ENCODE results near the gene C14orf132. TPM values are rescaled to one million over a fixed set of nuclear protein-coding genes. Genes with fewer than 3 reads are reported as not detected.

The C14orf132 gene
- total and polyA plus RNA-seq, 9 of the 15 experiments (the other 6 are each of a cell fraction or from before 2014, with no cell fraction given), result not detected

DNA sequence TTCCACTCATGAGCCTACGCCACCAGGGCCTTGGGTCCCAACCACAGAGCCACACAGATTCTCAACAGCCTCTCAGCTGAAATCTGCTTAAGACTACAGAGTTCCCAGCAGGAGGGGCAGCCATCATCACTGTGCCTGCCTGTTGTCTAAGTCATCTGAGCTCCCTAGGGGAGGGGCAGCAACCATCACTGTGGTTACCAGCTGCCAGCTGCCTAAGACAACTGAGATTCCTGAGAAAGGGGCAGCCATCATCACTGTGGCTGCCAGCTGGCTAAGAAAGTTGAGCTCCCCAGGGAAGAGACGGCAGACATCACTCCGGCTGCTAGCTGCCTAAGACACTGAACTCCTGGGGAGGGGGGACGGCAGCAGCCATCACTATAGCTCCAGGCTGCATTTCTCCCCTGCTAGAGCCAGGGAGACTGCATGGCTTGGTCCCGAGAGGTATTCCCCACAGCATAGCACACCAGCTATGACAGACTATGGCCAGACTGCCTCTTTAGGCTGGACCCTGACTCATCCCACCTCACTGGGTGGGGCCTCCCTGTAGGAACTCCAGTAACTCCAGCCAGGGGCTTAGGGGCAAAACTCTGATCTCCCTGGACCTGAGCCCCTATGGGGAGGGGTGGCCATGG, 37.2 kb upstream of the C14orf132 start:
- H3K9me1 ChIP-seq (ENCODE audit: control insufficient read depth, insufficient read depth, low read length), result no peaks in the 10 kb centered on the region
- BruUV-seq (replicated peaks), result no TSS peak
- FAIRE-seq (no peak), DNase-seq (ENCODE audit: extremely low read depth in 1 of 4, low spot score in 3 of 4) (no peak), ATAC-seq (no peak)
- no peak overlapping the region for H3K4me2 ChIP-seq (ENCODE audit: insufficient read depth, low read length)
- H3K79me2 ChIP-seq (ENCODE audit: control insufficient read depth, insufficient read depth, low read length), result no peaks in the 10 kb centered on the region
- ChIA-PET POLR2A (interaction anchor here (1.0 kb wide), 1 partner anchor 575 kb away, joined by 3 read pairs; no protein-coding TSS in a partner anchor), CTCF (ENCODE audit: low intra/inter-chr PET ratio) (no interaction called here)
- H3K4me1 ChIP-seq (replicated peaks in 1 of 2; ENCODE audit: control insufficient read depth in 2 of 2, insufficient read depth in 2 of 2, low read length in 2 of 2), result no peaks in the 10 kb centered on the region
- H3K27me3 ChIP-seq (ENCODE audit: control insufficient read depth in 2 of 2, insufficient read depth in 2 of 2, low read length in 2 of 2), result no peaks in the 10 kb centered on the region
- no peak overlapping the region for H3K27ac ChIP-seq (ENCODE audit: extremely low read depth, low read depth, low read length)
- in situ Hi-C loops (cut with MboI), result no loop called here
- intact Hi-C loops (cut with micrococcal nuclease), result loop anchor here (10.0 kb wide), 1 partner anchor 273 kb away; no protein-coding TSS in a partner anchor
- no peak overlapping the region for H3K9ac ChIP-seq (ENCODE audit: insufficient read depth in 1 of 2, low read depth in 2 of 2, low read length in 2 of 2)
- H3K4me3 ChIP-seq, result no peak overlapping the region
- H4K20me1 ChIP-seq (replicated peaks; ENCODE audit: control insufficient read depth, insufficient read depth, low read length), result no peaks in the 10 kb centered on the region
- no peak for TF ChIP-seq PCBP1 (IDR thresholded peaks at IDR 0.05; ENCODE audit: low read depth, low read length, poor library complexity, severe bottlenecking)
- no peak for TF ChIP-seq RB1 (IDR thresholded peaks at IDR 0.05; ENCODE audit: low read depth)
- no peaks in the 10 kb centered on the region for H3K9me3 ChIP-seq (replicated peaks; ENCODE audit: control insufficient read depth, insufficient read depth, low read depth, low read length)
- 0% methylated on average over 5 of the region's 5 CpGs for WGBS (ENCODE audit: insufficient coverage, low coverage, missing lambda C conversion rate)
- no peaks in the 10 kb centered on the region for H3K36me3 ChIP-seq (ENCODE audit: control insufficient read depth, insufficient read depth, low read length)
- H2AFZ ChIP-seq (ENCODE audit: low read depth, low read length), result no peak overlapping the region

DNA sequence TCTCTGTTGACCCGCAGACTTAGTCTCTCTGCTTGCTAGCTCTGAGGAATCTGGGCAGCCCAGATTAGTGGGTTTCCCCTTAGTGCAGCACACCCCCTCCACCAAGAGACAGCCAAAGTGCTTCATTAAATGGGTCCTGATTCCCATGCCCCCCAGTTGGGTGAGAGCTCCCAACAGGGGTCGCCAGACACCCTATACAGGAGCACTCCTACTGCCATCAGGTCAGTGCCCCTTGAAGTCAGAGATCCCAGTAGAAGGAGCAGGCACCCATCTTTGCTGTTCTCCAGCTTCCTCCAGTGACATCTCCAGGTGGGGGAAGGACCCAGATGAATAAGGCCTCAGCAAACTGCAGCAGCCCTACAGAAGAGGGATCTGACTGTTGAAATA, 36.7 kb upstream of the C14orf132 start:
- DNase-seq (ENCODE audit: extremely low read depth in 1 of 4, low spot score in 3 of 4) (no peak), FAIRE-seq (no peak), ATAC-seq (no peak)
- no peak overlapping the region for H3K27ac ChIP-seq (ENCODE audit: extremely low read depth, low read depth, low read length)
- in situ Hi-C loops (cut with MboI), result no loop called here
- CTCF ChIA-PET (ENCODE audit: low intra/inter-chr PET ratio), result no interaction called here
- H3K9me3 ChIP-seq (replicated peaks; ENCODE audit: control insufficient read depth, insufficient read depth, low read depth, low read length), result no peaks in the 10 kb centered on the region
- no peaks in the 10 kb centered on the region for H3K36me3 ChIP-seq (ENCODE audit: control insufficient read depth, insufficient read depth, low read length)
- no peaks in the 10 kb centered on the region for H3K9me1 ChIP-seq (ENCODE audit: control insufficient read depth, insufficient read depth, low read length)
- no peak overlapping the region for H3K9ac ChIP-seq (ENCODE audit: insufficient read depth in 1 of 2, low read depth in 2 of 2, low read length in 2 of 2)
- H3K4me2 ChIP-seq (ENCODE audit: insufficient read depth, low read length), result no peak overlapping the region
- no peak overlapping the region for H3K4me3 ChIP-seq
- no peaks in the 10 kb centered on the region for H3K27me3 ChIP-seq (ENCODE audit: control insufficient read depth in 2 of 2, insufficient read depth in 2 of 2, low read length in 2 of 2)
- BruUV-seq (replicated peaks), result no TSS peak
- no peaks in the 10 kb centered on the region for H3K79me2 ChIP-seq (ENCODE audit: control insufficient read depth, insufficient read depth, low read length)
- 0% methylated on average over 1 of the region's 2 CpGs for WGBS (ENCODE audit: insufficient coverage, low coverage, missing lambda C conversion rate)
- no peaks in the 10 kb centered on the region for H4K20me1 ChIP-seq (replicated peaks; ENCODE audit: control insufficient read depth, insufficient read depth, low read length)
- H3K4me1 ChIP-seq (replicated peaks in 1 of 2; ENCODE audit: control insufficient read depth in 2 of 2, insufficient read depth in 2 of 2, low read length in 2 of 2), result no peaks in the 10 kb centered on the region
- POLR2A ChIA-PET, result interaction anchor here (1.0 kb wide), 1 partner anchor 575 kb away, joined by 3 read pairs; no protein-coding TSS in a partner anchor
- TF ChIP-seq, protein P1, sequence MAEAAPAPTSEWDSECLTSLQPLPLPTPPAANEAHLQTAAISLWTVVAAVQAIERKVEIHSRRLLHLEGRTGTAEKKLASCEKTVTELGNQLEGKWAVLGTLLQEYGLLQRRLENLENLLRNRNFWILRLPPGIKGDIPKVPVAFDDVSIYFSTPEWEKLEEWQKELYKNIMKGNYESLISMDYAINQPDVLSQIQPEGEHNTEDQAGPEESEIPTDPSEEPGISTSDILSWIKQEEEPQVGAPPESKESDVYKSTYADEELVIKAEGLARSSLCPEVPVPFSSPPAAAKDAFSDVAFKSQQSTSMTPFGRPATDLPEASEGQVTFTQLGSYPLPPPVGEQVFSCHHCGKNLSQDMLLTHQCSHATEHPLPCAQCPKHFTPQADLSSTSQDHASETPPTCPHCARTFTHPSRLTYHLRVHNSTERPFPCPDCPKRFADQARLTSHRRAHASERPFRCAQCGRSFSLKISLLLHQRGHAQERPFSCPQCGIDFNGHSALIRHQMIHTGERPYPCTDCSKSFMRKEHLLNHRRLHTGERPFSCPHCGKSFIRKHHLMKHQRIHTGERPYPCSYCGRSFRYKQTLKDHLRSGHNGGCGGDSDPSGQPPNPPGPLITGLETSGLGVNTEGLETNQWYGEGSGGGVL (CRISPR knock-in tag; IDR thresholded peaks at IDR 0.05), result no peak
- no peak for TF ChIP-seq TRIM28 (IDR thresholded peaks at IDR 0.05)
- TF ChIP-seq, protein P2, sequence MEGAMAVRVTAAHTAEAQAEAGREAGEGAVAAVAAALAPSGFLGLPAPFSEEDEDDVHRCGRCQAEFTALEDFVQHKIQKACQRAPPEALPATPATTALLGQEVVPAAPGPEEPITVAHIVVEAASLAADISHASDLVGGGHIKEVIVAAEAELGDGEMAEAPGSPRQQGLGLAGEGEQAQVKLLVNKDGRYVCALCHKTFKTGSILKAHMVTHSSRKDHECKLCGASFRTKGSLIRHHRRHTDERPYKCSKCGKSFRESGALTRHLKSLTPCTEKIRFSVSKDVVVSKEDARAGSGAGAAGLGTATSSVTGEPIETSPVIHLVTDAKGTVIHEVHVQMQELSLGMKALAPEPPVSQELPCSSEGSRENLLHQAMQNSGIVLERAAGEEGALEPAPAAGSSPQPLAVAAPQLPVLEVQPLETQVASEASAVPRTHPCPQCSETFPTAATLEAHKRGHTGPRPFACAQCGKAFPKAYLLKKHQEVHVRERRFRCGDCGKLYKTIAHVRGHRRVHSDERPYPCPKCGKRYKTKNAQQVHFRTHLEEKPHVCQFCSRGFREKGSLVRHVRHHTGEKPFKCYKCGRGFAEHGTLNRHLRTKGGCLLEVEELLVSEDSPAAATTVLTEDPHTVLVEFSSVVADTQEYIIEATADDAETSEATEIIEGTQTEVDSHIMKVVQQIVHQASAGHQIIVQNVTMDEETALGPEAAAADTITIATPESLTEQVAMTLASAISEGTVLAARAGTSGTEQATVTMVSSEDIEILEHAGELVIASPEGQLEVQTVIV (CRISPR knock-in tag; IDR thresholded peaks at IDR 0.05; ENCODE audit: borderline replicate concordance), result no peak
- TF ChIP-seq NCOR1 (IDR thresholded peaks at IDR 0.05), result no peak
- no peak for TF ChIP-seq TAF15 (IDR thresholded peaks at IDR 0.05; ENCODE audit: low read depth, low read length)
- TF ChIP-seq CBFA2T2 (conservative IDR thresholded peaks at IDR 0.05), result no peak
- no peak for TF ChIP-seq SMARCE1 (IDR thresholded peaks at IDR 0.05)
- no peak for TF ChIP-seq L3MBTL2 (IDR thresholded peaks at IDR 0.05)
- intact Hi-C loops (cut with micrococcal nuclease), result loop anchor here (10.0 kb wide), 1 partner anchor 272 kb away; no protein-coding TSS in a partner anchor
- H2AFZ ChIP-seq (ENCODE audit: low read depth, low read length), result no peak overlapping the region
